HCT116 (cell line): ENCODE measurements around the gene CBX7. TPM values are rescaled to one million over a fixed set of nuclear protein-coding genes. Genes with fewer than 3 reads are reported as not detected.

Experiments used
- ATAC-seq: fragments of 200-7000 bp; cut with Tn5 transposase; 2 replicates; pipeline ENCODE4 v1.9.1; 2020; ENCODE audit warnings: mild to moderate bottlenecking, moderate library complexity
- BruUV-seq: library from RNA; stranded (reverse); fragments of 400-500 nt; replicated peaks from 2 replicates; lab custom pipeline; 2021; lab: Mats Ljungman, UMichigan
- CTCF ChIA-PET: fragments of 300-600 bp; sonication (Branson Sonifier 250); formaldehyde crosslinking; loops from one replicate; lab custom pipeline; 2021; ENCODE audit warnings: antibody characterized with exemption; lab: Charles Lee
- POLR2A ChIA-PET: fragments of 300-600, 350-600 bp; sonication (Branson Sonifier 250); formaldehyde crosslinking; loops from one replicate; lab custom pipeline; 2021; ENCODE audit warnings: antibody characterized with exemption; lab: Charles Lee
- RAD21 ChIA-PET, 2 experiments: fragments of 300-600 bp; sonication (Branson Sonifier 250); formaldehyde crosslinking; loops; one replicate each; lab custom pipeline; 2023; ENCODE audit warnings: low total read pairs in 2 of 2; ENCODE audit not compliant: uncharacterized antibody in 2 of 2, unreplicated experiment in 2 of 2, low non-redundant PET in 1 of 2; lab: Charles Lee
- DNase-seq: peaks from one replicate; pipeline ENCODE4 v3.0.0-alpha.2; 2010; ENCODE audit warnings: low read depth, low spot score
- H2AFZ ChIP-seq: fragments of 200-600 bp; shearing (Covaris generic), sonication (generic); 2 replicates; pipeline ENCODE4 v1.6.1; 2017; ENCODE audit warnings: low read depth, mixed run types, mixed read lengths, antibody characterized with exemption, low read length; ENCODE audit not compliant: poor library complexity, severe bottlenecking
- H3K27ac ChIP-seq: 2 replicates; pipeline ENCODE4 v1.5.1; 2012; ENCODE audit warnings: low read depth, low read length
- H3K27me3 ChIP-seq: fragments of 200-600 bp; sonication (generic); 2 replicates; pipeline ENCODE4 v1.6.1; 2016; ENCODE audit warnings: mixed run types, low read length, mixed read lengths; ENCODE audit not compliant: insufficient read depth
- H3K36me3 ChIP-seq, 2 experiments: fragments of 200-500 bp in 1 of 2; fragments of 200-600 bp in 1 of 2; sonication (Bioruptor generic) in 1 of 2; sonication (generic) in 1 of 2; 2 replicates each; pipeline versions ENCODE4 v1.5.1 to v1.6.1; 2014 to 2016; ENCODE audit warnings: low read length in 2 of 2, inconsistent platforms in 1 of 2, mixed read lengths in 1 of 2, mixed run types in 1 of 2; ENCODE audit not compliant: insufficient read depth in 2 of 2, control insufficient read depth in 1 of 2
- H3K4me1 ChIP-seq, 2 experiments: fragments of 200-600 bp in 1 of 2; sonication (generic) in 1 of 2; 2 replicates each; pipeline versions ENCODE4 v1.5.1 to v1.6.1; 2012 to 2017; ENCODE audit warnings: low read length in 2 of 2, inconsistent platforms in 1 of 2, mild to moderate bottlenecking in 1 of 2, mixed read lengths in 1 of 2, mixed run types in 1 of 2, moderate library complexity in 1 of 2; ENCODE audit not compliant: insufficient read depth in 2 of 2, control insufficient read depth in 1 of 2
- H3K4me2 ChIP-seq: fragments of 200-600 bp; sonication (generic); 2 replicates; pipeline ENCODE4 v1.6.1; 2017; ENCODE audit warnings: mixed run types, low read length, mixed read lengths
- H3K4me3 ChIP-seq, 2 experiments: fragments of 200-600 bp in 1 of 2; sonication (generic) in 1 of 2; replicated peaks in 1 of 2; 2 replicates each; pipeline ENCODE4 v1.5.1; 2011 to 2016; ENCODE audit warnings: low read length in 2 of 2, control low read depth in 1 of 2, low read depth in 1 of 2, mild to moderate bottlenecking in 1 of 2, mixed read lengths in 1 of 2, mixed run types in 1 of 2
- H3K79me2 ChIP-seq: fragments of 200-600 bp; sonication (generic); 2 replicates; pipeline ENCODE4 v1.6.1; 2017; ENCODE audit warnings: mild to moderate bottlenecking, mixed run types, low read length, moderate library complexity, mixed read lengths; ENCODE audit not compliant: insufficient read depth
- H3K9ac ChIP-seq: fragments of 200-600 bp; sonication (generic); 2 replicates; pipeline ENCODE4 v1.6.1; 2016; ENCODE audit warnings: low read length, mixed read lengths
- H3K9me2 ChIP-seq: fragments of 200-600 bp; sonication (generic), shearing (Covaris generic); 2 replicates; pipeline ENCODE4 v1.6.1; 2017; ENCODE audit warnings: mixed run types, mild to moderate bottlenecking, moderate library complexity; ENCODE audit not compliant: insufficient read depth
- H3K9me3 ChIP-seq, 2 experiments: fragments of 200-500 bp in 1 of 2; fragments of 200-600 bp in 1 of 2; sonication (Bioruptor generic) in 1 of 2; sonication (generic) in 1 of 2; 2 replicates each; pipeline ENCODE4 v1.6.1; 2014 to 2017; ENCODE audit warnings: low read length in 2 of 2, mixed read lengths in 2 of 2, inconsistent platforms in 1 of 2, low read depth in 1 of 2, mild to moderate bottlenecking in 1 of 2, mixed run types in 1 of 2, moderate library complexity in 1 of 2; ENCODE audit not compliant: control insufficient read depth in 1 of 2, insufficient read depth in 1 of 2
- H4K20me1 ChIP-seq: fragments of 200-600 bp; sonication (generic), shearing (Covaris generic); 2 replicates; pipeline ENCODE4 v1.6.1; 2017; ENCODE audit warnings: mixed run types, mild to moderate bottlenecking, moderate library complexity; ENCODE audit not compliant: insufficient read depth
- ATF3 ChIP-seq: IDR thresholded peaks from 2 replicates; pipeline ENCODE4 v1.6.1; 2012
- CTCF ChIP-seq, 3 experiments: fragments of 200-600 bp in 1 of 3; sonication (generic) in 1 of 3; IDR thresholded peaks in 2 of 3; conservative IDR thresholded peaks in 1 of 3; 2 replicates each; pipeline ENCODE4 v1.5.1; 2012 to 2017; ENCODE audit warnings: low read depth in 2 of 3, low read length in 2 of 3, antibody characterized with exemption in 1 of 3, borderline replicate concordance in 1 of 3, control low read depth in 1 of 3, mild to moderate bottlenecking in 1 of 3, mixed read lengths in 1 of 3, mixed run types in 1 of 3, moderate library complexity in 1 of 3; ENCODE audit not compliant: insufficient read depth in 1 of 3
- JUND ChIP-seq: IDR thresholded peaks from 2 replicates; pipeline ENCODE4 v1.6.1; 2012
- MAX ChIP-seq: IDR thresholded peaks from 2 replicates; pipeline ENCODE4 v1.6.1; 2012
- RAD21 ChIP-seq: IDR thresholded peaks from 2 replicates; pipeline ENCODE4 v1.6.1; 2012; ENCODE audit warnings: low read depth, mild to moderate bottlenecking
- SIN3A ChIP-seq: IDR thresholded peaks from 2 replicates; pipeline ENCODE4 v1.6.1; 2012; ENCODE audit warnings: low read depth
- TCF7L2 ChIP-seq: IDR thresholded peaks from 2 replicates; pipeline ENCODE4 v1.7.0; 2011; ENCODE audit warnings: borderline replicate concordance, inconsistent platforms; ENCODE audit not compliant: insufficient read depth, insufficient read length; ENCODE audit errors: extremely low read depth
- ZNF274 ChIP-seq: fragments of 200-500 bp; sonication (Bioruptor generic); IDR thresholded peaks from 2 replicates; pipeline ENCODE4 v1.6.1; 2014; ENCODE audit warnings: mild to moderate bottlenecking, low read depth, low read length, inconsistent platforms
- intact Hi-C: fragments of 100-400 bp; cut with micrococcal nuclease; formaldehyde crosslinking; loops from 2 replicates; pipeline ENCODE4 v1.10.0; 2022
- total RNA-seq: library from RNA; stranded (reverse); gene quantifications from one replicate; pipeline ENCODE4 v1.2.1, GENCODE V29; 2021; ENCODE audit not compliant: unreplicated experiment

Gene CBX7
- total RNA-seq, 1 experiment from 2014 or later, result 20.1 TPM

- H2AFZ ChIP-seq, result no peak overlapping the region
- peak overlapping the region; percentile 57; the same call in 1 of the 2 replicates for H3K9ac ChIP-seq
- no peaks in the 10 kb centered on the region for H3K36me3 ChIP-seq
- TF ChIP-seq RAD21, result no peak
- TF ChIP-seq ZNF274, result no peak
- no peak for TF ChIP-seq MAX
- TF ChIP-seq TCF7L2, result no peak
- TF ChIP-seq ATF3, result no peak
- no peak for TF ChIP-seq CTCF (IDR thresholded peaks at IDR 0.05 in 2 of 3, conservative IDR thresholded peaks at IDR 0.05 in 1 of 3; ENCODE audit: borderline replicate concordance in 1 of 3, insufficient read depth in 1 of 3, low read depth in 2 of 3, low read length in 2 of 3)
- TF ChIP-seq SIN3A, result no peak
- no peak for TF ChIP-seq JUND
- ChIA-PET POLR2A (interaction anchor here (1.0 kb wide), 1 partner anchor 143 kb away, joined by 5 read pairs; the partner anchor contains the start of gene RPL3), CTCF (interaction anchor here (1.0 kb wide), 1 partner anchor 133 kb away, joined by 3 read pairs; no protein-coding TSS in a partner anchor), RAD21 (no interaction called here)
- H3K27me3 ChIP-seq, result no peaks in the 10 kb centered on the region
- peaks cover 0 to 4% of the 10 kb centered on the region in 2 experiments; a peak in 1 of 4 replicates for H3K9me3 ChIP-seq
- peaks cover 33 to 68% of the 10 kb centered on the region in 2 experiments for H3K4me1 ChIP-seq
- no peak overlapping the region for H3K4me3 ChIP-seq
- intact Hi-C loops, result no loop called here
- no peaks in the 10 kb centered on the region for H3K9me2 ChIP-seq
- H3K79me2 ChIP-seq, result no peaks in the 10 kb centered on the region
- no peak for ATAC-seq
- no peak for DNase-seq
- H4K20me1 ChIP-seq, result no peaks in the 10 kb centered on the region
- peak overlapping the region; percentile 82 for H3K4me2 ChIP-seq
- BruUV-seq, result no TSS peak
- no peak overlapping the region for H3K27ac ChIP-seq
Measured at GRCh38 chr22:39176714-39177455, 24.4 kb upstream of the CBX7 start.
